Measurements from ENCODE around the gene UGDH. TPM values are rescaled to one million over a fixed set of nuclear protein-coding genes. Genes with fewer than 3 reads are reported as not detected.

The UGDH gene
- polyA plus RNA-seq, 10 donors: 38.7 to 66.1 (median 50.0) TPM

DNA sequence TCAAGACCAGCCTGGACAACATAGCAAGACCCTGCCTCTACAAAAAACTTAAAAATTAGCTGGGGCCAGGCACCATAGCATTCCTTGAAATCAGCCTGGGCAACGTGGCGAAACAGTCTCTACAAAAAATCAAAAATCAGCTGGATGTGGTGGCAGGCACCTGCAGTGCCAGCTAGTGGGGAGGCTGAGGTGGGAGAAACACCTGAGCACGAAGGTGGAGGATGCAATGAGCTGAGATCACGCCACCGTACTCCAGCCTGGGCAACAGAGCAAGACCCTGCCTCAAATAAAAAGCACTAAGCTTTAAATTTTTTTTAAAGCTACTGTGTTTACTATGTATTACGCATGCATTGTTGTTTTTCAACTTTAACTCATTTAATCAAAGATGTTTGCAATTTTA is 71.8 kb downstream of the UGDH start:
- no peak for DNase-seq

DNA sequence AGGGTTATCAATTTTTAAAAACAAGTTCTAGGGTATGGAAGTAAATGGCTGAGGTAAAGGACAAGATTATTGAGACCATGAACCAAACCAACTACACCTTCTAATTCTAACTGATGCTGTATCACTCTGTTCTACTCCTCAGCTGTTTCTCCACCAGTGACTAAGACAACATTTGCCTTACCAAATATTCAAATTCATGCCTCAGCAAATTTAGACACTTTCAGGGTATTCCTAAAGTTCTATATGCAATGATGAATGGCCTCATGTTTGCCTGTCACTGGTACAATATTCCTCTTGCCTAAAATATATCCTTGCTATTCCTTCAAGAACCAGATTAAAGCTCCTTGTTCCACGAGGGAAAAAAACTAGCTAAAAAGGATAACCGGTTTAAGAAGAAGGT is 73.5 kb downstream of the UGDH start:
- DNase-seq: no peak

- DNase-seq: no peak
Measured at GRCh38 chr4:39452860-39453587, 74.2 kb downstream of the UGDH start.

DNA sequence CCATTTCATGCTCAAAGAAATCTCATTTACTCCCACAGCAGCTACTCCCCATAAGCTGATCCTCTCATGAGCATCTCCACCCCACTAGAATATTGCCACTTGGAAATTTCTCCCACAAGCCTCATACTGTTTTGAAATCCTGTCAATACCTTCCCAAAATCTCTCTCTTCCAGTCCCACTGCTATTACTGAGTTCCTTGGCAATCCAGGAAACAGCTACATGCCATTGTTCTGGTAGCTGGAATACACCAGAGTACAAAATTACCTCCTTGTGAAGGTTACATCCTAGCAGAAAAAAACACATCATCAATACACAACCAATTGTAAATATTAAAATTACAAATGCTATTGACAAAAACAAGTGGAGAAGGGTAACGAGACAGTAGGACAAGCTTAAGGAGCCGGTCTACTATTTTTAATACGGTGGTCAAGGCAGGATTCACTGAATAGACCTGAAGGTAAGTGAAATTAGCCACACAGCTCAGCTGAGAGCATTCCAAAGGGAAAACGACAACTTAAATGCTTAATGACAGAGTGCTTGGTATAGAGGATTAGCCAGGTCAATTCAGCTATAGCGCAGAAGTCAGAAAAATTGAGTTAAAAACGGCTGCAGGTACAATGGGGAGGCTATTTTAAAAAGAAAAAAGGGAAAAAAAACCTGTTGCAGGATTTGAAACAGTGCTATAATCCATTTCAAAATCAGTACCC is 74.9 kb downstream of the UGDH start:
- DNase-seq: no peak

GRCh38 chr4:39451423-39452023 is 75.7 kb downstream of the UGDH start:
- DNase-seq: no peak

DNA sequence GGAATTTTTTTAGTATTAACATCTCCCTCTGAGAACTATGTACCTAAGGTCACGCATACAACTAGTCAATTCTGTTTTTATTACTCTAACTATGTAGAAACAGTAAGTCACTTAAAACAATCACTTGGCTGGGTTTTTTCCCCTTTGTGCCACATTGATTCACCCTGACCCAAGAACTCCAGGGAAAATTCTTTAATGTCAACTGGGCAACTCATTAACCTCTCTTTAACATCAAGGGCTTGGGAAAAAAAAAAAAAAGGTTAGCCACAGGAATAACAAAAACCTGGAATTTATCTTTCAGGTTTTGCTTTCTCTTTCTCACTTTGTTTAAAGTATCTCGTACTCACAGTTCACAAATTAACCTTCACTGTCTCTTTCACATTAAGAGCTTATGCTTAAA is 76.6 kb downstream of the UGDH start:
- DNase-seq: no peak

Other genes with a start within 250 kb of the UGDH start
- 10 to 100 TPM; 24.1 to 42.5 (median 34.4) TPM for gene RFC1, start 161.1 kb downstream of the UGDH start, polyA plus RNA-seq (ENCODE audit: insufficient read length in 10 of 10)
- under 1 TPM; 0.05 to 0.13 (median 0.07) TPM for gene KLB, start 120.5 kb downstream of the UGDH start, polyA plus RNA-seq (ENCODE audit: insufficient read length in 10 of 10)
- gene RPL9, start 68.5 kb downstream of the UGDH start, polyA plus RNA-seq (ENCODE audit: insufficient read length in 10 of 10): 1,000 to 10,000 TPM; 1,117 to 3,684 (median 2,175) TPM
- gene LIAS, start 68.4 kb downstream of the UGDH start, polyA plus RNA-seq (ENCODE audit: insufficient read length in 10 of 10): 10 to 100 TPM; 16.2 to 33.7 (median 25.3) TPM
- gene SMIM14, start 111.4 kb upstream of the UGDH start, polyA plus RNA-seq (ENCODE audit: insufficient read length in 10 of 10): 10 to 100 TPM; 16.3 to 23.1 (median 20.1) TPM
- 10 to 100 TPM; 43.8 to 58.9 (median 50.3) TPM for gene UBE2K, start 170.7 kb upstream of the UGDH start, polyA plus RNA-seq (ENCODE audit: insufficient read length in 10 of 10)